Activated CD8-positive, alpha-beta memory T cell treated with anti-CD3 and anti-CD28 coated beads for 1 hour (primary cell): ENCODE data around the gene ANXA10.
"Not testable (repeated sequence)": the region's sequence is repeated elsewhere in the genome, so short reads cannot be mapped to it uniquely, and the experiment has no call there.

ENCODE experiments used
- DNase-seq, 2 donors: peaks; one replicate each; pipeline ENCODE4 v3.0.0-alpha.2; 2020; ENCODE audit warnings: low read depth in 1 of 2; ENCODE audit errors: extremely low read depth in 1 of 2

Gene ANXA10

DNA sequence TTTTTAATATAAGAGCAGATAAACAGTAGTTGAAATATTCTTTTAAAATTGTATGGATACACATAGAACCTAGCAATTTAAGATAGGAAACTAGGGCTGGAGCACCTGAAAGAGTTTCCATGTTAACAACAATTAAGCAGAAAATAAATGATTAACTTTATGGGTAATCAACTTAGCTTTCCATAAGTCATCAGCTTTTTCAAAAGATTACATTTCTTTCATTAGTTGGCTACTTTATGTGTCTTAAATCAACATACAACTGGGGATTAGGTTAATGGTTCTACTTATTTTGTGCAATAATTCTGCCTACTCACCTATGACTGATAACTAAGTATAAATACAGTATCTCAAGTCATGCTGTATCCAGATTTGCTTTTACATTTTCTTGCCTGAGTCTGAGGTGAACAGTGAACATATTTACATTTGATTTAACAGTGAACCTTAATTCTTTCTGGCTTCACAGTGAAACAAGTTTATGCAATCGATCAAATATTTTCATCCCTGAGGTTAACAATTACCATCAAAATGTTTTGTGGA is at the start of gene ANXA10:
Gene ANXA10 (plus strand): TSS at position 362 of the 537 bp plus-strand sequence. CDS start 164 bp downstream, at position 526.
- no peak for DNase-seq

DNA sequence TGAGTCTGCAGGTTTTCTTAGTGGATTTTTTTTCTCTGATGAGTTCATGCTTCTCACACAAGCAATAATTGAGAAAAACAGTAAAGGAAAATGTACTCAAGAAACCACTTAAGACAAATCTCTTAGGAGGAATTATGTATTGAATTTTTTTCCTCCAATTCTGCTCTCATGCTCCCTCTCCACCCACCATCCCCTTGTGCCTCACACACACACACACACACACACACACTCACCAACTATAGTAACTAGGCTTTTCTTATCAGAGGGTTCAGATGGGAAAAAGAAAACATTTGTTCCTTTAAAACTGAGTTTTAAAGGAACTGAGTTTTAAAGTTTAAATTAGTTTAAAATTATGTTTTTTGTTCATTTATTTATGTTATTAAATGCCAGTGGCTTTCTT is 47.0 kb upstream of the ANXA10 start:
- DNase-seq: no peak

DNA sequence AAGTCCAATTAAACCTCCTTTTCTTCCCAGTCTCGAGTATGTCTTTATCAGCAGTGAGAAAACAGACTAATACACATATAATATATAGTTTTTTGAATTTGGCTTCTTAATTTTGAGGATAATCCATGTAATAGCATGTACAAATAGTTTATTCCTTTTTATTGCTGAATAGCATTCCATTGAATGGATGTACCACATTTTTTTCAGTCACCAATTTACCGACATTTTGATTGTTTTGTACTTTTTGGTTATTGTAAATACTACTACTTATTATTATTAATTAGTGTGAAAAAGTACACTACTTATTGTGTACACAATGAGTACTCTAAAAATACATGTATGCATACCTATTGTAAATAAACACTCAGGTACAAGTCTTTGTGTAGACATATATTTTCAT is 42.3 kb upstream of the ANXA10 start:
- DNase-seq: no peak

GRCh38 chr4:168051526-168051925 is 40.8 kb upstream of the ANXA10 start:
- DNase-seq: no peak

DNA sequence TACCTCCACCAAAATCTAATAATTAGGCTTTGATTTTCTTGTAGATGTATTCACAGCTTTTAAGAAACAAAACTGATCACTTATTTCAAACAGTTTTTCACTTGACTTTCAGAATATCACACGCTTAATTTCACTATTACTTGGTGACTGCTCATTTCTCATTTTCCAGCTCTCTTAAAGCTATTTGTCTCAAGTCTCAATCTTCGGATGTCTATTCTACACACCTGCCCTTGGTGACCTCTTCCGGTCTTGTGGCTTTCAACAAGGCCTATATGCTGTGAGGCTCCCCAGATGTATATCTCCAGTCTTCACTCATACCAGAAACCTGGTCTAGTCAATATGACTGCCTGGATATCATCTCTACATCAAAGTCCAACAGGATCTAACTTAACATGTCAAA is 34.9 kb upstream of the ANXA10 start:
- no peak for DNase-seq

GRCh38 chr4:168059251-168059650 is 33.1 kb upstream of the ANXA10 start:
- no peak for DNase-seq

GRCh38 chr4:168063031-168063430 is 29.3 kb upstream of the ANXA10 start:
- DNase-seq: no peak

DNA sequence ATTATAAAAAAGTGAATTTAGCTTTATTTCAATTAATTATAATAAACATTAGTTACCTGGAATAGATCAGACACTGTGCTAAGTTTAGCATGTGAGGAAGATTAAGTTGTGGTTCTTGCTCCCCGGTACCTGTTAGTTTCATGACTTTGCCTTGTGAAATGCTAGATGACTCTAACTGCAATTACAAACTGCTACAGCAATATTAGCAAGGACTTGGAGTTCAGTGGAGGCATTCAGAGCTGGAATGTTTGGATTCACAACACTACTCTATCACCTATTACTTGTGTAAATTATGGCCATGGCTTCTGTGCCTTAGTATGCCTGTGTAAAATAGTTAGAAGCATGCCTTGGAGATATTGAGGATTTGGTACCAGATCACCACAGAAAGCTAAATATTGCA is 21.4 kb upstream of the ANXA10 start:
- DNase-seq: no peak

- DNase-seq: no peak
Observed at GRCh38 chr4:168071304-168071703, 21.0 kb upstream of the ANXA10 start.

DNA sequence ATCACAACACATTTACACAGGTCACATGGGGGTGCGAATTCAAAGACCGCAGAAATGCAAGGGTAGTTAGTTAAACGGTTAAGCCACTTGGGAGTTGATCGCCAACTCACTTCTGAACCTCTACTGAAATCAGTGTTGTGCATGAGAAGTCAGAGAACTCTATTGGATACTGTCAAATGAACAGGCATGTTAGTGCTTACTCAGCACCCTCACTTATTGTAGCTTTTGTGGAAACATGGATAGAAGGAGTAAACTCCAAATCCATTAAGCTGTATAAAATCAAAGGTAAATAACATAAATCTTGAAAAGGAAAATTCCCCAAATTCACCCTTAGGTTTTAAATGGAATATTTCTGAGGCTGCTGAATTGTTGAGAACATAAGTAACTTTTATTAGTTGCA is 17.5 kb upstream of the ANXA10 start:
- no peak for DNase-seq

GRCh38 chr4:168076989-168077725 is 15.2 kb upstream of the ANXA10 start:
- no peak for DNase-seq

- DNase-seq: no peak
Observed at GRCh38 chr4:168077726-168078239, 14.6 kb upstream of the ANXA10 start.

DNA sequence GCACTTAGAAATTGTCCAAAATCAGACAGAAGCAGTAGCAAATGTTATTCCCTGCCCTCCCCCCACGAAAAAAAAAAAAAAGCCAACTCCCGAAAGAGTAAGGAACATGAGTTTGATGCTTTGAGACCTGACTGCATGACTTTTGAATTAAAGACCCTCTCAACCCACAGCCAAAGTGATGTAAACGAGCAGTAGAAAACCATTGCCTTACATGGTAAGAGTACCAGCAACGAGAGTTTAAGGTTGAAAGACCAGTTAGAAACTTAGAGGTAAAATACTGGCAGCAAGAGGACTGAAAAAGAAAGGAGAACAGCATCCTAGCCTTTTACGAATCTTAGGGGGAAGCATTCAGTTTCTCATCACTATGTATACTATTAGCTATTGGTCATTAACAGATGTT is 10.0 kb upstream of the ANXA10 start:
- no peak for DNase-seq

GRCh38 chr4:168095776-168096406 is 3.6 kb downstream of the ANXA10 start:
- DNase-seq: no peak

GRCh38 chr4:168096407-168096784 is 4.1 kb downstream of the ANXA10 start:
- DNase-seq: no peak

DNA sequence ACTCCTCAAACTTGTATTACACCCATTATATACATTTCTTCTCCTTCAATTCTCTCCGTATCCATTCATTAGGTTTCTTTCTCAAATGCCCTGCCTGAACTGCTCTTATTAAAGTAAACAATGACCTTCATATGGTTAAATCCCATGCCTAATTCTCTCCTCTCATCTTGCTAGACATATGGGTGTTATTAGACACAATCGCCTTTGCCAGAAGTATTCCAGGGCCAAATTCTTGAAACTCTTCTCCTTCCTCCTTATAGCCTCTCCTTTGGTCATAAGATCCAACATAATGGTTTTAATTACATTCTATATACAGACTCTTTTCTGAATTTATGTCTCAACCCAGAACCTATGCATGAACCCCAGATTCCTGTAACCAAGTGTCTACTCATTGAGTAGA is 4.8 kb downstream of the ANXA10 start:
- no peak for DNase-seq

DNA sequence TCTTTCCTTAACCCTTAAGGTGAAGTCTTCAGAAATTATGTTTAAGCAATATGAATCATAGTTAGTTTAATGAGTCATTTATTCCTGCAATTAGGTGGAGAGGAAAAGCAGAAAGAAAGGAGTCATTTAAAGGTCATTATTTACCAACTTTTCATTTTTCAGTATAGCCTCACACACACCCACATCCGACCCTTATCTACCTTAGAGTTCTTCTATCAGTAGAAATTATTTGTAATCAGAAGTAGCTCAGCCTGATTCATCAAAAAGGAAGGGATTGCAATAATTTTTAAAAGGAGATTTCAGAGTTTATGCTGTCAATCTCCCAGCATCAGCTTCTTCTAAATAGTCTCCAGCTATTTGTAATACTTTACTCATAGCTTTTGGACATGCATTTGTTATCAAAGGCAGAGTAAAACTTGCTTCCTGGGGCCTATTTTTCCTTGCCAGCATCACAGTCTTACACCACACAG is 5.9 kb downstream of the ANXA10 start:
- no peak for DNase-seq

DNA sequence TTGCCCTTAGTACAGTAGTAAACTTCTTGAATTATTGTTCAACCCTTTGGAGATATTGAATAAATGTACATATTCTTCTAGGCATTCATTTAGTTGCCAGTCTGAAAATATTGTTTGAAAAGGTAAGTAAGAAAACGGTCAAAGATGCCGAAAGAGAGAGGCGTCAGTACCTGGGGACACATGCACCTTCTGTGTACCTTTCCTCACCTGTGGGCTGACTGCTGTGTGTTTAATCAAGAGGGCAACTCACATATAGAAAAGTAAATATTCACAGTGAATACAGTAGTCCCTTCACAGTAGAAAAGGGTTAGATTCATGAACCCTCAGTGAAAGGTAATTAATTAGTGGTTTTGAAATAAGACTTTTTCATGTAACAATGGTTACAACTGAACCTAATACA is 6.9 kb downstream of the ANXA10 start:
- no peak for DNase-seq

GRCh38 chr4:168101026-168101425 is 8.7 kb downstream of the ANXA10 start:
- no peak for DNase-seq

DNA sequence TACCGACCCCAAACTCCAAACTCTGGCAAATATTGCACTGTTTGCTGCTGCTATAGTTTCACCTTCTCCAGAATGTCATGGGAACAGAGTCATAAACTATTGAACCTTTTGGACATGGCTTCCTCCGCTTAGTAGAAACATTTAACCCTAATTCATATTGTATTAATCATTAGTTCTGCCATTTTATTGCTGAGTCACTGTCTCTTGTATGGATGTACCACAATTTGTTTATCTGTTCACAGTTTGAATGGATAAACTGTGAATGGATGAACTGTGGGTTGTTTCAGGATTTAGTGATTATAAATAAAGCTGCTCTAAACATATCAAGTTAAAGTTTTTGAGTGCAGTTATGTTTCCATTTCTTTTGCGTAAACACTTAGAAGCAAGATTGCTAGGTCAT is 10.1 kb downstream of the ANXA10 start:
- DNase-seq: no peak

DNA sequence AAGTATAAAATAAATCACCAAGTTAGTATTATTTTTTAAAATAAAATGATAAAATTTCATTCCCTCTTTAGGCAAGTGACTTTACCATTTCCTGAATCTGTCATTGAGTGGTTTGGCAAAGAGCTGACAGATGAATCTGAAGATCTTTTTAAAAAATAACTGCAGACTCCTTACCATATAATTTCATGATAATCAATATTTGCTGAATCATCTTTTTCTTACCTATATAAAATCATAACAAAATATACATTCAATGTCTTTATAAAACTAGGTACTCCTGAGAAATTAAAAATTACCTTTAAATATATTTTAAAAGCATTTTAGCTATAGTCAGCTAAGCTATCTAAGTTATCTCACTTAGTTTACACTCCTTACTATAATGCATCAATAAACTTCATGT is 17.2 kb downstream of the ANXA10 start:
- DNase-seq: no peak

- not testable (repeated sequence) for DNase-seq
Observed at GRCh38 chr4:168113059-168113458, 20.7 kb downstream of the ANXA10 start.
